ENCODE data around the gene MSL3. TPM values are rescaled to one million over a fixed set of nuclear protein-coding genes. Genes with fewer than 3 reads are reported as not detected.

Gene MSL3
- total RNA-seq, 4 donors from 2014 or later, result 19.4 to 30.4 (median 27.3) TPM

DNA sequence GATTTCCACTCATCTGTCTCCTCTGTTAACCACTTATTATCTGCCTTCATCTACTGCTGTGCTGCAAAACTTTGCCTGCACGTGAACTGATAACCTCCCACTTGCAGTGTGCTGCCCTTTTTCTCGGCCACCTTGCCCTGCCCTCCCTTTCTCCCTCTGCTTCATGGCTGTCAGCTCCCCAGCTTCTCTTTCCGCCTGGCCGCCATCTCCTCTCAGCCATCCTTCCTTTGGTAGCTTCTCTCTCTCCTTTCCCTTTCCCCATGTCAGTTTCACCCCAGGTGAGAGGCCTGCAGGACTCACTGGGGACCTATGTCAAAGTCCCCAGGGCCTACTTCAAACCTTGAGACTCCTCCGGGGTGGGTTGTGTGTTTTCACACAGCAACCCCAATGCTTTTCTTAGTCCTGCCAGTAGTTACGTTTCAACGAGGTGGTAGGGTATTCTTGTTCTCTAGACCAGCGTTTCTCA lies 6.6 kb downstream of the MSL3 start:
- TF ChIP-seq EP300 (IDR thresholded peaks at IDR 0.05), result no peak
- TF ChIP-seq, protein P1, sequence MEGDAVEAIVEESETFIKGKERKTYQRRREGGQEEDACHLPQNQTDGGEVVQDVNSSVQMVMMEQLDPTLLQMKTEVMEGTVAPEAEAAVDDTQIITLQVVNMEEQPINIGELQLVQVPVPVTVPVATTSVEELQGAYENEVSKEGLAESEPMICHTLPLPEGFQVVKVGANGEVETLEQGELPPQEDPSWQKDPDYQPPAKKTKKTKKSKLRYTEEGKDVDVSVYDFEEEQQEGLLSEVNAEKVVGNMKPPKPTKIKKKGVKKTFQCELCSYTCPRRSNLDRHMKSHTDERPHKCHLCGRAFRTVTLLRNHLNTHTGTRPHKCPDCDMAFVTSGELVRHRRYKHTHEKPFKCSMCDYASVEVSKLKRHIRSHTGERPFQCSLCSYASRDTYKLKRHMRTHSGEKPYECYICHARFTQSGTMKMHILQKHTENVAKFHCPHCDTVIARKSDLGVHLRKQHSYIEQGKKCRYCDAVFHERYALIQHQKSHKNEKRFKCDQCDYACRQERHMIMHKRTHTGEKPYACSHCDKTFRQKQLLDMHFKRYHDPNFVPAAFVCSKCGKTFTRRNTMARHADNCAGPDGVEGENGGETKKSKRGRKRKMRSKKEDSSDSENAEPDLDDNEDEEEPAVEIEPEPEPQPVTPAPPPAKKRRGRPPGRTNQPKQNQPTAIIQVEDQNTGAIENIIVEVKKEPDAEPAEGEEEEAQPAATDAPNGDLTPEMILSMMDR (IDR thresholded peaks at IDR 0.05), result no peak
- TF ChIP-seq POLR2A (IDR thresholded peaks at IDR 0.05), result no peak
- Histone ChIP-seq H3K4me3 (no peak overlapping the region), H3K36me3 (peaks cover 0 to 69% (median 0%) of the 10 kb centered on the region in 3 donors), H3K27ac (no peak overlapping the region), H3K9me3 (no peaks in the 10 kb centered on the region), H3K27me3 (no peaks in the 10 kb centered on the region), H3K4me1 (peaks cover 0 to 10% (median 0%) of the 10 kb centered on the region in 4 donors)
- no peak for DNase-seq (ENCODE audit: low spot score in 2 of 2)
- WGBS, 2 donors, result 80 to 87% methylated on average over 8 of the region's 8 CpGs

GRCh38 chrX:11765449-11765848 lies 7.4 kb downstream of the MSL3 start:
- no peak overlapping the region for H3K4me3 ChIP-seq
- peaks cover 0 to 70% (median 0%) of the 10 kb centered on the region in 3 donors for H3K36me3 ChIP-seq
- peaks cover 0 to 6% (median 0%) of the 10 kb centered on the region in 4 donors for H3K4me1 ChIP-seq
- TF ChIP-seq POLR2A (IDR thresholded peaks at IDR 0.05) (no peak), EP300 (IDR thresholded peaks at IDR 0.05) (no peak)
- TF ChIP-seq, protein P1 (IDR thresholded peaks at IDR 0.05), result no peak
- 90 to 96% methylated on average over 9 to 16 of the region's 16 CpGs for WGBS, 2 donors
- H3K27ac ChIP-seq, result no peak overlapping the region
- no peak for DNase-seq (ENCODE audit: low spot score in 2 of 2)
- no peaks in the 10 kb centered on the region for H3K9me3 ChIP-seq
- H3K27me3 ChIP-seq, result no peaks in the 10 kb centered on the region

- Histone ChIP-seq H3K27ac (no peak overlapping the region), H3K36me3 (peaks cover 0 to 66% (median 0%) of the 10 kb centered on the region in 3 donors), H3K27me3 (no peaks in the 10 kb centered on the region), H3K4me3 (no peak overlapping the region), H3K4me1 (no peaks in the 10 kb centered on the region), H3K9me3 (no peaks in the 10 kb centered on the region)
- WGBS, 2 donors, result 86% methylated on average over 8 to 9 of the region's 9 CpGs
- no peak for TF ChIP-seq POLR2A (IDR thresholded peaks at IDR 0.05)
- TF ChIP-seq, protein P1 (IDR thresholded peaks at IDR 0.05), result no peak
- TF ChIP-seq EP300 (IDR thresholded peaks at IDR 0.05), result no peak
- DNase-seq (ENCODE audit: low spot score in 2 of 2), result no peak
These were observed 8.4 kb downstream of the MSL3 start for GRCh38 chrX:11766487-11766886.

- no peak overlapping the region for H3K4me3 ChIP-seq
- 66 to 75% methylated on average over 3 of the region's 3 CpGs for WGBS, 2 donors
- no peak for DNase-seq (ENCODE audit: low spot score in 2 of 2)
- no peaks in the 10 kb centered on the region for H3K27me3 ChIP-seq
- peaks cover 0 to 60% (median 0%) of the 10 kb centered on the region in 3 donors for H3K36me3 ChIP-seq
- no peaks in the 10 kb centered on the region for H3K4me1 ChIP-seq
- H3K9me3 ChIP-seq, result no peaks in the 10 kb centered on the region
- TF ChIP-seq POLR2A (IDR thresholded peaks at IDR 0.05), result no peak
- TF ChIP-seq, protein P1 (IDR thresholded peaks at IDR 0.05), result no peak
- H3K27ac ChIP-seq, result no peak overlapping the region
These were observed 10.0 kb downstream of the MSL3 start for GRCh38 chrX:11768039-11768438.

GRCh38 chrX:11770320-11770719 lies 12.3 kb downstream of the MSL3 start:
- TF ChIP-seq EP300 (IDR thresholded peaks at IDR 0.05), result no peak
- TF ChIP-seq, protein P1 (IDR thresholded peaks at IDR 0.05), result peak; percentile 65 to 78 (median 75)

More at GRCh38 chrX:11770320-11770719, 12.3 kb downstream of the MSL3 start:
- peaks cover 0 to 43% (median 0%) of the 10 kb centered on the region in 3 donors for H3K36me3 ChIP-seq
- H3K27me3 ChIP-seq, result no peaks in the 10 kb centered on the region
- 6 to 19% methylated on average over 10 to 12 of the region's 12 CpGs for WGBS, 2 donors
- no peaks in the 10 kb centered on the region for H3K4me1 ChIP-seq
- no peaks in the 10 kb centered on the region for H3K9me3 ChIP-seq
- no peak for DNase-seq (ENCODE audit: low spot score in 2 of 2)
- H3K4me3 ChIP-seq, result no peak overlapping the region
- H3K27ac ChIP-seq, result no peak overlapping the region

All from tibial nerve (tissue), 4 donors.